ENCODE results near the gene ULK4.
A peak's percentile ranks its signal among the peaks of the same experiment; 100 is the strongest.

The ULK4 gene

DNA sequence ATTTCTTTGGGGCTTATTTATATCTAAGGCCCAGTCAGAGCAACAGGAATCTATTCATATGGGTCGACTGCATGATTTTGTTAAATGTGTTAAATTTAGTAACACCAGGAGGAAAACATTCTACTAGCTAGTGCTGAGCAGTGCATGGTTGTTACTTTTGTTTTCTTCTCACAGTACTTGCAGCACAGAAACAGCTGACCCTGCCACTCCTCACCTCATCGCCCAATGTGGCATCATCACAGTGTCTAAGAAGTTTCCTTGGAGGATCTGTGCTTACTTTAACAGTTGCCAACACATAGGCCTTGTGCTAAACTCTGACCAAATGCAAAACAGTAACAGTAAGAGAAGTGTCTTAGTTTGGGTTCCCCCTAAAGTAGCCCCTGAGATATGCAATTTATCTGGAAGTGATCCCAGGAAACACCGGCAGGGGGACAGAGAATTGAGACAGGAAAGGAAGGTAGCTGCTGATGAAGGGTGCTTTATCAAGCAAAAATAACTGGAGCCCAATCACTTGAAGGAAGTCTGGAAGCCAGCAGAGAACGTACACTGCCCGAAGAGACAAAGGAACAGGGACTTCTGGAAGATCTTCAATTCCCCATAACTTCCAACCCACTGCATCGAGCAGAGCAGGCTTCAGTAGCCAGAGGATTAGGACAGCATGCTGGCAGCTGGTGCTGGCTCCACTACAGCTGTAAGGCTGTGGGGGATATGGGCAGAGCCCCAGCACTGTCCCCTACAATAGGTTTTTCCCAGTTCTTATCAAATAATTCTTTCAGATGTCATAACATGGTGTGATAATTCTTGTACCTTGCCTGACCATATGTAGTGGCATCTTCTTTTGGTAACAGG, 36.0 kb upstream of the ULK4 start:
- Histone ChIP-seq H3K79me2 (ENCODE audit: low read length) (no peaks in the 10 kb centered on the region), H3K9ac (ENCODE audit: low read length) (no peak overlapping the region), H3K36me3 (replicated peaks; ENCODE audit: low read depth, low read length) (peaks cover 3% of the 10 kb centered on the region), H3K4me1 (ENCODE audit: low read length) (peaks cover 6% of the 10 kb centered on the region), H3K9me3 (ENCODE audit: insufficient read depth, low read length) (0 out of 2 replicates have a peak, but pooled peaks cover 4% of the 10 kb centered on the region), H4K20me1 (ENCODE audit: insufficient read depth, low read length) (no peaks in the 10 kb centered on the region), H2AFZ (ENCODE audit: low read depth, low read length) (no peak overlapping the region), H3K27me3 (ENCODE audit: low read depth, low read length) (no peaks in the 10 kb centered on the region), H3K4me2 (ENCODE audit: low read length) (no peak overlapping the region), H3K4me3 (ENCODE audit: low read length) (no peak overlapping the region), H3K27ac (ENCODE audit: low read length) (no peak overlapping the region)
- TF ChIP-seq, protein P1, sequence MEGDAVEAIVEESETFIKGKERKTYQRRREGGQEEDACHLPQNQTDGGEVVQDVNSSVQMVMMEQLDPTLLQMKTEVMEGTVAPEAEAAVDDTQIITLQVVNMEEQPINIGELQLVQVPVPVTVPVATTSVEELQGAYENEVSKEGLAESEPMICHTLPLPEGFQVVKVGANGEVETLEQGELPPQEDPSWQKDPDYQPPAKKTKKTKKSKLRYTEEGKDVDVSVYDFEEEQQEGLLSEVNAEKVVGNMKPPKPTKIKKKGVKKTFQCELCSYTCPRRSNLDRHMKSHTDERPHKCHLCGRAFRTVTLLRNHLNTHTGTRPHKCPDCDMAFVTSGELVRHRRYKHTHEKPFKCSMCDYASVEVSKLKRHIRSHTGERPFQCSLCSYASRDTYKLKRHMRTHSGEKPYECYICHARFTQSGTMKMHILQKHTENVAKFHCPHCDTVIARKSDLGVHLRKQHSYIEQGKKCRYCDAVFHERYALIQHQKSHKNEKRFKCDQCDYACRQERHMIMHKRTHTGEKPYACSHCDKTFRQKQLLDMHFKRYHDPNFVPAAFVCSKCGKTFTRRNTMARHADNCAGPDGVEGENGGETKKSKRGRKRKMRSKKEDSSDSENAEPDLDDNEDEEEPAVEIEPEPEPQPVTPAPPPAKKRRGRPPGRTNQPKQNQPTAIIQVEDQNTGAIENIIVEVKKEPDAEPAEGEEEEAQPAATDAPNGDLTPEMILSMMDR (IDR thresholded peaks at IDR 0.05; ENCODE audit: low read depth, low read length): peak; percentile 29; the same call in 1 of the 2 replicates
- no peak for TF ChIP-seq EZH2phosphoT487 (IDR thresholded peaks at IDR 0.05; ENCODE audit: low read depth)

DNA sequence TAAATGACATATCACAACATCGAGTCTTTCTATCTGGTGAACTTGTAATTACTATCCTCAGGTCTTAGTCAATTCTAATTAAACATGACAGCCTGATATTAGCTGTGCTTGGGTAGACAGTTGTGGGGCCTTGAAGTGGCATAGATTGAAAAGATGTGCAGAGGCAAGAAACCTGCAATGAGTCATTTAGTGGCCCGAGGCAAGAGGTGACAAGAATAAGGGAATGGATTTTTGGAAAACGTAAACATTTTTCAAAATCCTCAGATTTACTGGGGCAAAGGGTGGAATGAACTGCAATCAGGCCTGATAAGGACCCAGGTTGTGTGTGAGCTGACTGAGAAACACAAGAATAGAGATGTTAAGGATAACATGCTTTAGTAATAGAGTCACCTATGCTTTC, 29.5 kb upstream of the ULK4 start:
- Histone ChIP-seq H4K20me1 (ENCODE audit: insufficient read depth, low read length) (no peaks in the 10 kb centered on the region), H3K27me3 (ENCODE audit: low read depth, low read length) (no peaks in the 10 kb centered on the region), H2AFZ (ENCODE audit: low read depth, low read length) (no peak overlapping the region), H3K9me3 (ENCODE audit: insufficient read depth, low read length) (no peaks in the 10 kb centered on the region), H3K79me2 (ENCODE audit: low read length) (no peaks in the 10 kb centered on the region), H3K36me3 (replicated peaks; ENCODE audit: low read depth, low read length) (no peaks in the 10 kb centered on the region), H3K4me2 (ENCODE audit: low read length) (no peak overlapping the region), H3K4me3 (ENCODE audit: low read length) (no peak overlapping the region), H3K27ac (ENCODE audit: low read length) (no peak overlapping the region), H3K9ac (ENCODE audit: low read length) (no peak overlapping the region), H3K4me1 (ENCODE audit: low read length) (peaks cover 4% of the 10 kb centered on the region; the same call in 1 of the 2 replicates)
- TF ChIP-seq, protein P1 (IDR thresholded peaks at IDR 0.05; ENCODE audit: low read depth, low read length): no peak
- TF ChIP-seq EZH2phosphoT487 (IDR thresholded peaks at IDR 0.05; ENCODE audit: low read depth): no peak

- no peak for TF ChIP-seq EZH2phosphoT487 (IDR thresholded peaks at IDR 0.05; ENCODE audit: low read depth)
- TF ChIP-seq, protein P1 (IDR thresholded peaks at IDR 0.05; ENCODE audit: low read depth, low read length): no peak
Observed at GRCh38 chr3:41989518-41989917, 27.6 kb upstream of the ULK4 start.

GRCh38 chr3:41987627-41988026, 25.7 kb upstream of the ULK4 start:
- Histone ChIP-seq H3K4me3 (ENCODE audit: low read length) (no peak overlapping the region), H3K27me3 (ENCODE audit: low read depth, low read length) (no peaks in the 10 kb centered on the region), H3K9ac (ENCODE audit: low read length) (no peak overlapping the region), H3K27ac (ENCODE audit: low read length) (no peak overlapping the region), H4K20me1 (ENCODE audit: insufficient read depth, low read length) (no peaks in the 10 kb centered on the region), H3K36me3 (replicated peaks; ENCODE audit: low read depth, low read length) (no peaks in the 10 kb centered on the region), H2AFZ (ENCODE audit: low read depth, low read length) (no peak overlapping the region), H3K4me2 (ENCODE audit: low read length) (no peak overlapping the region), H3K79me2 (ENCODE audit: low read length) (no peaks in the 10 kb centered on the region), H3K9me3 (ENCODE audit: insufficient read depth, low read length) (peaks cover 3% of the 10 kb centered on the region; the same call in 1 of the 2 replicates), H3K4me1 (ENCODE audit: low read length) (peaks cover 4% of the 10 kb centered on the region; the same call in 1 of the 2 replicates)
- TF ChIP-seq, protein P1 (IDR thresholded peaks at IDR 0.05; ENCODE audit: low read depth, low read length): no peak
- TF ChIP-seq EZH2phosphoT487 (IDR thresholded peaks at IDR 0.05; ENCODE audit: low read depth): no peak

More at GRCh38 chr3:41989518-41989917, 27.6 kb upstream of the ULK4 start:
- Histone ChIP-seq H3K4me2 (ENCODE audit: low read length) (no peak overlapping the region), H3K4me3 (ENCODE audit: low read length) (no peak overlapping the region), H2AFZ (ENCODE audit: low read depth, low read length) (no peak overlapping the region), H3K36me3 (replicated peaks; ENCODE audit: low read depth, low read length) (no peaks in the 10 kb centered on the region), H4K20me1 (ENCODE audit: insufficient read depth, low read length) (no peaks in the 10 kb centered on the region), H3K4me1 (ENCODE audit: low read length) (peaks cover 4% of the 10 kb centered on the region; the same call in 1 of the 2 replicates), H3K9me3 (ENCODE audit: insufficient read depth, low read length) (no peaks in the 10 kb centered on the region), H3K9ac (ENCODE audit: low read length) (no peak overlapping the region), H3K79me2 (ENCODE audit: low read length) (no peaks in the 10 kb centered on the region), H3K27me3 (ENCODE audit: low read depth, low read length) (no peaks in the 10 kb centered on the region), H3K27ac (ENCODE audit: low read length) (no peak overlapping the region)

Measured in OCI-LY3 (cell line).